HG03354 (cell line): ENCODE results near the gene RGS5.

Source experiments
- ATAC-seq: cut with Tn5 transposase; IDR thresholded peaks from one replicate; pipeline ENCODE4 v1.9.1; 2021; ENCODE audit warnings: mild to moderate bottlenecking; ENCODE audit not compliant: unreplicated experiment, poor library complexity, severe bottlenecking

Gene RGS5

DNA sequence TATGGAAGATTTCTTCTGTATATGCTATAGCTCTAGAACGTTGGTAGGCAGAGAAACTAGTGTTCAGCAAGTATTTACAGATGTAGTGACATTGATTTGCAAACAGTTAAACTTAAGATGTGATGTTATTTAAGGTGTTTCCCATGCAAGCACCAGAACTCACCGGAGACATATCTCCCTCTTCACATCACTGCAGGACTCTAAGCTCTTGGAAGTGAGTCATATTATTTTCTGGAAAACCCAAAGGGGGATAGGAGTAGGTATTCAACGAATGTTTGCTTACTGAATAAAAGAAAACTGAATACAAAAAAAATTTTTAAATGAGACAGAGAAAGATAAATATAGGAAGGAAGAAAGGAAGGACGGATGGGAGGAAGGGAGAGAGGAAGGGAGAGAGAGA, 108.5 kb downstream of the RGS5 start:
- no peak for ATAC-seq

DNA sequence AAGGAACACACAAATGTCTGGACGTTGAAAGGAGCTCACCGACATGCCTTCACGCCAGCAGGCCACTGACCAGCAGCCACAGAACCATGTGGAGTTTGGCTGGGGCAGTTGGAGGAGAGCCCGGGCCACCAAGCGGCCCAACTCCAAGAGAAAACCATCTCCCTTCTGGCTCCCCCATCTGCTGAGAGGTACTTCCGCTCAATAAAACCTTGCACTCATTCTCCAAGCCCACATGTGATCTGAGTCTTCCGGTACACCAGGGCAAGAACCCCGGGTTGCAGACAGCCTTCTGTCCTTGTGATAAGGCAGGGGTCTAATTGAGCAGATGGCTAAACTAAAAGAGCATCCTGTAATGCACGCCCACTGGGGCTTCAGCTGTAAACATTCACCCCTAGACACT, 109.1 kb downstream of the RGS5 start:
- ATAC-seq, result no peak

DNA sequence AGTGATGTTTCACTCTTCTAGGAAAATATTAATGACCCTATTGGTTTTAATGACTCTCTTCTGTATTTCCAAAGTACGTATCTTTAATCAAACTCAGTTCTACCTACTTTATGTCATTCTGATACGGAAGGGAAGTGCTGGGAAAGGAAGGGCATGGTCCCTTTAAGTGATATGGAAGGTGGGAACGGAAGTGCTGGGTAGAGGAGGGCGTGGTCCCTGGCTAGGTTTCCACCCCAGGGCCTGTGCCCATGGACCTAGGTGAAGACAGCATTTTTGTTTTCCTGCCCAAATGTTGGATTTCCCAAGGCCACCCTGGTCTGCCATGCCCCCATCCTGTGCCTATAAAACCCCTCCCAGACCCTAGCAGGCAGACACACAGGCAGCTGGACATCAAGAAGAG, 109.5 kb downstream of the RGS5 start:
- ATAC-seq, result no peak
